ENCODE data around the gene PTGS1.

Gene PTGS1

GRCh38 chr9:122393284-122393983, 22.6 kb downstream of the PTGS1 start:
- TF ChIP-seq CTCF (IDR thresholded peaks at IDR 0.05; ENCODE audit: low read depth, low read length) = no peak
- DNase-seq (ENCODE audit: extremely low read depth, low read depth) = no peak

GRCh38 chr9:122394265-122395125, 23.7 kb downstream of the PTGS1 start:
- peak; percentile 86 for DNase-seq (ENCODE audit: extremely low read depth, low read depth)
- TF ChIP-seq CTCF (IDR thresholded peaks at IDR 0.05; ENCODE audit: low read depth, low read length) = no peak

GRCh38 chr9:122396614-122397148, 25.9 kb downstream of the PTGS1 start:
- TF ChIP-seq CTCF (IDR thresholded peaks at IDR 0.05; ENCODE audit: low read depth, low read length) = no peak
- DNase-seq (ENCODE audit: extremely low read depth, low read depth) = no peak

- no peak for TF ChIP-seq CTCF (IDR thresholded peaks at IDR 0.05; ENCODE audit: low read depth, low read length)
- no peak for DNase-seq (ENCODE audit: extremely low read depth, low read depth)
These were observed 26.9 kb downstream of the PTGS1 start for GRCh38 chr9:122397749-122398148.

GRCh38 chr9:122398371-122398924, 27.6 kb downstream of the PTGS1 start:
- no peak for TF ChIP-seq CTCF (IDR thresholded peaks at IDR 0.05; ENCODE audit: low read depth, low read length)
- no peak for DNase-seq (ENCODE audit: extremely low read depth, low read depth)

- no peak for DNase-seq (ENCODE audit: extremely low read depth, low read depth)
- TF ChIP-seq CTCF (IDR thresholded peaks at IDR 0.05; ENCODE audit: low read depth, low read length) = no peak
These were observed 31.1 kb downstream of the PTGS1 start for GRCh38 chr9:122401896-122402295.
